ENCODE measurements around the gene BBX.
A peak's percentile ranks its signal among the peaks of the same experiment; 100 is the strongest.

Gene BBX

DNA sequence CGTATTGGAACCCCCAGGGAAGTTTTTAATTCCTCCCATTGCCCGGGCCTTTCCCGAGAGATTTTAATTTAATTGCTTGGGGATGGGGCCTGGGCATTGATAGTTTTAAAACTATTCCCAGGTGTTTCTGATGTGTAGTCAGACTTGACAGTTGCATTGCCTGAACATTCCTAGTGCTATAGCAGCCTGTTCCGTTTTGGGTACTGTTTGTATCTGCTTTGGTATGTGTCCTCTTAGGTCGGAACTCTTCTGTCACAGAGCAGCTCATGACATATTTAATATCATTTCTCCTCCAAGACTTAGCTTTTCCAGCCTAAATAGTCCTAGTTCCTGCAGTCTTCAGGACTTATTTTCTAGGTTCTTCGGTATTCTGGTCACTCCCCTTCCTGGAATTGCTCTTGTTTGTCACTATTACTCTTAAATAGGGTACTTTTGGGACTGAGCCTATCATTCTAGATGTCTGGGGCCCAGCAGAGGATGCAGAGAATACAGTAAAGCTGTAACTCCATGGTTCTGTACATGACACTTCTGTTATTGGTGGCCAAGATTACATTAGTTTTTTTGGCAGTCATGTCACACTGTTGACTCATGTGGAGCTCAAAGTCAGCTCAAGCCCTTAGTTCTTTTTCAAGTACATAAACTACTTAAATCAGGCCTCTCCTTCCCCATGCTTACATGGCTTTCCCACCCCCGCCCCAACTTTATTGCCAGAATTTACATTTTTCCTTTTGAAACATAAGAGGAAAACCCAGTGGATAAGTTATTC is 81.5 kb downstream of the BBX start:
- no peak for DNase-seq

DNA sequence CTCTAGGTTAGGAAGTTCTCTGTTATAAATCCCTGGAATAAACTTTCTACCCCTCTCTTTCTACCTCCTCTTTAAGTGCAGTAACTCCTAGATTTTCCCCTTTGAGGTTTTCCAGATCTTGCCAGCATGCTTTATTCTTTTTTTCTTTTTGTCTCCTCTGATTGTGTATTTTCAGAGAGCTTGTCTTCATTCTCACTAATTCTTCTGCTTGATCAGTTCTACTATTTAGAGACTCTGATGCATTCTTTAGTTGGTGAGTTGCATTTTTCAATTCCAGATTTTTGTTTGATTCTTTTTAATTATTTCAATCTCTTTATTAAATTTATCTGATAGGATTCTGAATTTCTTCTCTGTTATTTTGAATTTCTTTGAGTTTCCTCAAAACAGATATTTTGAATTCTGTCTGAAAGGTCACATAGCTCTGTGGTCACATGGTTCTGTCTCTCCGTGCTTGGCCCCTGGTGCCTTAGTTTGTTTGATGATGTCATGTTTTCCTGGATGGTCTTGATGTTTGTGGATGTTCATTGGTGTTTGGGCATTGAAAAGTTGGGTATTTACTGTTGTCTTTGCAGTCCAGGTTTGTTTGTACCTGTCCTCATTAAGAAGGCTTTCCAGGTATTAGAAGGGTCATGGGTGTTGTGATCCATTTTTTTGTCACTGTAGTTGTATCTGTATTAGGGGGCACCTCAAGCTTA is 89.2 kb downstream of the BBX start:
- no peak for DNase-seq

- no peak for DNase-seq
Observed at GRCh38 chr3:107612664-107613084, 89.9 kb downstream of the BBX start.

DNA sequence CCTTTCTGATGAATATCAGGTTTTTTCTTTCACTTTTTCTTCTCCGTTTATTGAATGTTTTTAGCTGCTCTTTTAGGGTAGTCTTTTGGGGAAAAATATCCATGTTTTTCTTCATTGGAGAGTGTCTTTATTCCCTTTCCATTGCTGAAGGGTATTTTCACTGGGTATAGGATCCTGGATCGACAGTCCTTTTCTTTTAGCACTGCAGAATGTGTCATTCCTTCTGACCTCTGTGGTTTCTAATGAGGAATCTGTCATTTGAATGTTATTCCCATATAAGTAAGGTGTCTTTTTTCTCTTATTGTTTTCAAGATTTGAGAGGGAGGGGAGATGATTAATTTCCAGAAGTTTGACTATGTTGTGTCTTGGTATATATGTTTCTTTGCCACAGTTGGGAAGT is 96.8 kb downstream of the BBX start:
- DNase-seq = no peak

DNA sequence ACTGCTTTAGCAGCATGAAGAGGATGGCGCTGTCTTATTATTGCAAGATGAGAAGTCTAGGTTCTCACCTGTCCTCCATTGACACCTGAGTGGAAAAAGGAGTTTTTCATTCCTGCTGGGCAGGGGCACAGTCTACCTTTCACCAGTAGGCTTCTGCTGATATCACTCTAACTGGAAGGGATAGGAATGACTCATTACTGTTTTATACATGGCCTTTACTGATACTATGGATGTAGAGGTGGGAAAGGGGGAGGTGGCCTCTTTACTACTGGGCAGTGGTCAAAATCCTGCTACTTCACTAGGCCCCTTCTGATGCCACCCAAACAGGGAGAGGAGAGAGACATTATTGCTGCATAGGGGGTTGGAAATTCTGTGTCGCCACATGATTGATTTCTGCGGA is 97.8 kb downstream of the BBX start:
- DNase-seq = no peak

DNA sequence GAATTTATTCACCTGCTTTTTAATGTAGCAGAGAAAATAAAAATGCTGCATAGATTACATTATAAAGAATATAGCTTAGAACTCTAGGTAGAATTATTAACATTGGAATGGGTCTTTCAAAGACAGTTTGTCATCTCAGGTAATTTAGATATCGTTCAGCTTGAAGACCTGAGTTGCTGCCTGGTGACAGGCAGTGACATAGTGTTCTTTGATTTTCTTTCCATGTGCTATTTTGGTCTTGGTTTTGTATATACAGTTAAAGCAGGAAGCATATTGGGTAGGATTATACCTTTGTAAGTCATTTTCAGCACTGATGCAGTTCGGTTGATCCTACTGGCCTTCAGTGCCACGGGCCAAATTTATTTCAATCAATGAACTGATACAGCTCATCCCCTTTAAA is 98.7 kb downstream of the BBX start:
- DNase-seq = no peak

DNA sequence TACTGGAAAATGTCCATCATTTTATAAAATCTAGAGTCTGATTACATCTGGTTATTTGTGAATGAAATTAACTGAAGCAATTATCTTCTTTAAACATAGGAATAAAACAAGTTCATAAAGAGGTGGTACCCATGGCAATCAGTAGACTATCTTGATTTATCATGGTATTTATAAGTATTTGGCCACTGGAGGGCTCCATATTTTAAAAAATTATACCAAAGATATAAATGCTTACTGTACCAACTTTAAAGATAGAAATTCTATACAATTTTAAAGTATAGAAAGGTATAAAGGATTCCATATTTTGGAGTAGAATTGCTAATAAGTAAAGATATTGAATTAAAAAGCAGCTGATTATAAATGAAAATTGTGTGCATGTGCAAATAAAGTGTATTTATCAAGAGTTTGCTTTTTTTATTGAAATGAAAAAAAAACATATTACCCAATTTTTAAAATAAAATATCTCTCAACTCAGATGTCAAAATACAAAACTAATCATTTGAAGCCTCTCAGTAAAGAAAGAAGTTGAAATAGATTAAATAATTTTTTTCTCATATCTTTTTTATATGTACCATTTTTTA is 105.3 kb downstream of the BBX start:
- DNase-seq = no peak

GRCh38 chr3:107629566-107629965 is 106.8 kb downstream of the BBX start:
- DNase-seq = no peak

DNA sequence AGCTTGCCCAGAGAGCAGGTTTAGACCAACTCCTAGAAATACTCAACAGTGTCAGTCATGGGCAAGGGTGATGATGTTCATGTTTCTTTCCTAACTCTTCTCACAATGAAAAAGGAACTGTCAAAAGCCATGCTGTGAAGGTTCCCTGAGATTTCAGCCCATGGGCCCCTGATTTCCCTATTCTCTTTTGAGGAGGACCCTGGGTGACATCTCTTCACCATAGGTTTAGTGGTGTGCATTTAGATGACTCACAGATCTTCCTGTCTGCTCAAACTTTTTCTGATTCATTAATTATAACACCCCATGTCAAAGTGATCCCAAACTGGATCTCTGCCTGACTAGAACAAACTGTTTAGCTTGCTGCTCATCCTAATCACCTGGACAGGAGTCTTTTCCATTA is 108.0 kb downstream of the BBX start:
- DNase-seq = no peak

DNA sequence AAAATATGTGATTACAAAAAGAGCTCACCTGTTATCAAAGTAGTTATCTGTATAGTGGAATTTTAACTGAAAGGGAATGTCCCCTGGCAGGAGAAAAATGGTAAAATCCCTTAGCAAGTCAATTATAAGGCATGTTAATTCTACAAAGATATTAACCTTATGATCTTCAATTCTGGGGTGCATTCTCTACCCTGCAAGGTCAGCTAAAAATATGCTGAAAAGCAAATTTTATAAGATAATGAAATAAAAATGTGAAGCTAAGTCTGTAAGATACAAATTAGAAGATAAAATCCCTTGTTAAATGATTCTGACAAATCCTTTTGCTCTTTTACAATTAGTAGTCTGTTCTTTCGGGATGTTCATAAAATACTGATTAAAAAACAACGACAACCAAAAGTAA is 109.8 kb downstream of the BBX start:
- DNase-seq = no peak

- no peak for DNase-seq
Observed at GRCh38 chr3:107633327-107634098, 110.8 kb downstream of the BBX start.

GRCh38 chr3:107634099-107634489 is 111.3 kb downstream of the BBX start:
- no peak for DNase-seq

DNA sequence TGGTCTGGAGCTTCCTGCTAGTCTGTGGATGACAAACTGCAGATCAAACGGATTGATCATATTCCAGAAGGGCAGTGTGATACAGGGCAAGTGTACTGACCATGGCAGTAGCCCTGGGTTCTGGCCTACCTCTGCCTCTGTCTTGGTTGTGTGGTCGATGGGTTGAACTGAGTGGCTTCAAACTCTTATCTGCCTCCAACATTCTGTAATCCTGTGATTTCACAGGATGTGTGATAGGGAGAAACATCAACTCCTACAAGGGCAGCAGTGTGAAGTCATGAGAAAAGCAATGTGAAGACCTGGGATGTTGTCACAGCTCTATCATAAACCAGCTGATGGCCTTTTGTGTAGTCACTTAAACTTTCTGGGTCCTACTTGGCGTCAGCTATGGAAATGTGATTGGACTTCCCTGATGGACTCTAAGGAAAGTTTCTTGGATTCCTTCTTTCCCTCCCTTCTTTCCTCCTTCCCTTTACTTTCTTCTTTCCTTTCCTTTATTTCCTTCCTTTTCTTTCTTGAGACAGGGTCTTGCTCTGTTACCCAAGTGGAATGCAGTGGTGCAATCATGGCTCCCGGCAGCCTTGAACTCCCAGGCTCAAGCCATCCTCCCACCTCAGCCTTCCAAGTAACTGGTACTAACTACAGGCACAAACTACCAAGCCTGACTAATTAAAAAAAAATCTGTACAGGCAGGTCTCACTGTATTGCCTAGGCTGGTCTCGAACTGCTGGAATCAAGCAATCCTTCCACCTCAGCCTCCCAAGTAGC is 114.8 kb downstream of the BBX start:
- no peak for DNase-seq

DNA sequence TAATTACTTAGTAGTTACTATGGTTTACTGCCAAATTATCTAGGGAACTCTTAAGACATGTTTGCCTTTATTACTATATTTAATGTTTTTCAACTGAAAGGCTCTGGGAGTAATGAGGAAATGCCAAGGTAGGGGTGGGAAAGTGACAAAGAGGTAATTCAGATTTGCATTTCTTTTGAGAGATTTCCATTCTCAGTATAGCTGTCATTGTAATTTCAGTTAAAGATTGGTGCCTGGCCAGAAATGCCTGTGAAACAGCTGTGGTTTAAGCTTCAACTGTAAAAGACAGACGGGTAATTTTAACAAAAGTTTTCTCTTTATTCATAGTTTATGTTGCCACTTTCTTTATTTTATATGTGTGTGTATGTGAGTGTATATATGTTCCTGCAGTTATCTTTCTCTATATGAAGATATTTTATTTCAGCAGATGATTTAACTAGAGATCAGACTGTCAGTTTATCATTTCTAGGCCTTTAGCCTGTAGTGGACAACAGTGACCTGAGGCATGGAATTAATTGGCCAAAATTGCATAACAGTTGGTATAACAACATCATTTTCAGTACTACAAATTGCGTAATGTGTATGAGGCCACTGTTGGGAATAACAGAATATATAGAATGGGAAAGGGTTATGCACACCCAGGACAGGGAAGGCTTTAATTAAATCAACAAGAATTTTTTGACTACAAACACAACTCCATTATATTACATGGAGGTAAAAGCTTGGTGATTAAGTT is 119.0 kb downstream of the BBX start:
- DNase-seq = no peak

DNA sequence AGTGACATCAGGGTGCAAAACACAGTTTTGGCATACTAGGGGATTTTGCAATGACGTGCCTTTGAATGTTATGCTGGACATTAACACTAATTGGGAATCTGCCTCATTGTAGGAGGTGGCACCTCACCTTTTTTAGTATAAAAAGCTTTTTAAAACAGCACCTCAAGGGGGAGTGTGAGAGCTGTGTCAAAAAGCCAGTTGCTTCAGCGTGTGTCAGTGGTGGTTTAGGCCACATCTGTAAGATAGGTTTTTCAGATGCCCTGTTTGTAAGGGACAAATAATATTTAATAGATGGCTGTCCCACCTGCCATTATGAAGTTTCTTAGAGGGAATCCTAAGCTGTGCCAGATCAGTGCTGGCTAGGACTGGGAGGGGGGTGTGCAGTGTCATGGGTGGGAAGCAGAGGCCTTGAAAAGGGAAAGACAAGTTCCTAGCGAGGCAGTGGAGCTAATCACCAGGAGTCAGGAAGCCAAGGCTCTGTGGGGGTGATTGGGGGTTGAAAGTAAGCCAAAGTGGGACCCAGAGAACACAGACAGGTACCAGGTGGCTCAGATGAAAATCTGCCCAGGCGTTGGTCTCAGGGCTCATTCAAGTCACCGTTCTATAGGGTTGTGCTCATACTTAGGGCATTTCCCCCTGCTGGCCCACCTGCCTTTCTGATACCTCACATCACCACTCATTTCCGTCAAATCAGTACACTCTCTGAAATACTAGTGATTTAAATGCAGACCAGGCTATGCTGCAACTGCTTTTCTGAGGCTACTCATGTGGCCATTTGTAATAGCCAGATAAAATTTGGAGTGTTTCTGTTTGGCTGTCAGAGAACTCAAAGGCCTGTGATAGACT is 120.5 kb downstream of the BBX start:
- no peak for DNase-seq

- DNase-seq = peak; percentile 17
Observed at GRCh38 chr3:107644631-107645030, 121.9 kb downstream of the BBX start.

- no peak for DNase-seq
Observed at GRCh38 chr3:107650788-107651187, 128.0 kb downstream of the BBX start.

DNA sequence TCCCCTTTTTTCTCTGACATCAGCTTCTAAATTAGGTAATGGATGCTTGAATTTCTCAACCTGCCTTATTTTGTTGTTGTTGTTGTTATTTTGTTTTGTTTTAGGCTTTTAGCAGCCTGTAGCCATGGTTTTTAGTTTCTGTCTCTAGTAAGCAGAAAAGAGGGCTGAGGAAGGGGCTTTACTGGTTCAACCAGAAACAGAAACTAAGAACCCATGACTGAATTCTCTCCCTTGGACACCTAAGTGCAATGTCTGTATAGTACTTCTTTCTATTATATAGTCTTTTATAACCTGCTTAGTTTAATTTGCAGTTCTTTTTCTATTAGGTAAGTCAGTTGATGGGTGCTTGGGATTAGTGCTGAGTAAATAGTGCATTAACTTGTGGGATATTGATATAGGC is 129.0 kb downstream of the BBX start:
- DNase-seq = no peak

DNA sequence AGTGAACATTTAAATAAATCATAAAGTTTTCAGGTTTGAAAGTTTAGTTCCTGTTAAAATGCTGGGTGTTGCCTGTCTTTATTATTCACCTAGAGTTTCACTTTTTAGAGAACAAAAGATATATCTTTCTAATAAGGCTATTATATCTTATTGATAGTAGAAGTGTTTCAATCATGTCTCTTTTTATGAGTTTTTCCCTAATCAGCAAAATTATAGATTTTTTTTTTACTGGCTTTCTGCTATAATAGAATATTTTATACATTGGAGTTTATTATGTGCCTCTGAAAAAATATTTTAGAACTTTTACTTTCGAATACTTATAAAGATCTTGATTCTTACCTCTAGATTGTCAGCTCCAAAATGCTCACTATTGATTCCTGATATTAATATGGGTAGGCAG is 131.5 kb downstream of the BBX start:
- no peak for DNase-seq

DNA sequence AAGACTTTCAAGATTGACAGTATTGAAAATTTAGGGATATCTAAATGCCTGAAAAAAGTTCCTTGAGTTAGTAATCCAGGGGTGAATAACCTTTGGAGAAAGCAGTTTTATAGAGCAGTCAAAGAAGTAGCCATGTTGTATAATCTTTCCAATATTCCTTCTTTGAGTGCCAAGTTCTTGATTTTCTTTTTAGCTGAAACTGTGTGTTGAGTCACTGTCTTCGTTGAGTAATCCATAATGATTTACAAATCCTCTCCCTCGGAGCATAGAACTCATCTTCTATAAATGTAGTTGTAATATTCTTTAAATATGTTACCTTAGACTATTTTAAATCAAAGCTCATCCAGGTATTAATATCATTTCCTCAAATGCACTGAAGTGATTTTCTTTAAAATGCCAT is 135.2 kb downstream of the BBX start:
- DNase-seq = no peak
